Thoracic aorta (tissue), 2 donors: ENCODE measurements around the gene SCGB2A2. TPM values are rescaled to one million over a fixed set of nuclear protein-coding genes. Genes with fewer than 3 reads are reported as not detected.

Experiments
- ATAC-seq: fragments of 150-250 bp; one replicate; pipeline ENCODE4 v1.8.0; 2017; ENCODE audit warnings: low read depth; ENCODE audit not compliant: insufficient number of reproducible peaks, low FRiP score
- DNase-seq: peaks from one replicate; pipeline ENCODE4 v3.0.0-alpha.2; 2020; ENCODE audit warnings: low spot score
- H3K27ac ChIP-seq, 2 donors: fragments of 200-600 bp; sonication (generic); 1 replicate in 1 of 2; 2 replicates in 1 of 2; pipeline ENCODE4 v1.5.1; 2016; ENCODE audit warnings: mild to moderate bottlenecking in 2 of 2, moderate library complexity in 2 of 2
- H3K27me3 ChIP-seq: fragments of 200-600 bp; sonication (generic); replicated peaks from 2 replicates; pipeline ENCODE4 v1.6.0; 2016; ENCODE audit warnings: mild to moderate bottlenecking; ENCODE audit not compliant: insufficient read depth
- H3K36me3 ChIP-seq: fragments of 200-600 bp; sonication (generic); one replicate; pipeline ENCODE4 v1.5.1; 2016
- H3K4me1 ChIP-seq, 2 donors: fragments of 200-600 bp; sonication (generic); 1 replicate in 1 of 2; 2 replicates in 1 of 2; pipeline versions ENCODE4 v1.5.1 to v1.6.0; 2016; ENCODE audit warnings: low read depth in 2 of 2, mild to moderate bottlenecking in 1 of 2; ENCODE audit not compliant: control insufficient read depth in 1 of 2
- H3K4me3 ChIP-seq: fragments of 200-600 bp; sonication (generic); 2 replicates; pipeline ENCODE4 v1.5.1; 2016; ENCODE audit warnings: mild to moderate bottlenecking
- H3K9me3 ChIP-seq: fragments of 200-600 bp; sonication (generic); 2 replicates; pipeline ENCODE4 v1.5.1; 2016
- CTCF ChIP-seq: fragments of 200-600 bp; sonication (generic); IDR thresholded peaks from one replicate; pipeline ENCODE4 v1.5.1; 2019; ENCODE audit warnings: antibody characterized with exemption
- total RNA-seq, 2 donors: library from RNA; depleted of rRNA; stranded (reverse); fragments of >200 nt; gene quantifications; one replicate each; pipeline versions ENCODE4 v1.1.0 to v1.2.3, GENCODE V29; 2016

SCGB2A2 gene
- total RNA-seq, 2 donors from 2014 or later, result 3.7 TPM; not detected in 1

- ATAC-seq, result no peak
- H3K4me3 ChIP-seq, result no peak overlapping the region
- H3K27ac ChIP-seq, result no peak overlapping the region
- no peak for DNase-seq
- H3K4me1 ChIP-seq, result no peaks in the 10 kb centered on the region
- no peaks in the 10 kb centered on the region for H3K9me3 ChIP-seq
- no peaks in the 10 kb centered on the region for H3K27me3 ChIP-seq
- no peak for TF ChIP-seq CTCF
- H3K36me3 ChIP-seq, result no peaks in the 10 kb centered on the region
Observed at GRCh38 chr11:62280452-62280851, 10.5 kb downstream of the SCGB2A2 start.

GRCh38 chr11:62295504-62295903 is 25.5 kb downstream of the SCGB2A2 start:
- DNase-seq (no peak), ATAC-seq (no peak)
- no peak overlapping the region for H3K27ac ChIP-seq
- no peak overlapping the region for H3K4me3 ChIP-seq
- no peaks in the 10 kb centered on the region for H3K27me3 ChIP-seq
- no peaks in the 10 kb centered on the region for H3K9me3 ChIP-seq
- no peaks in the 10 kb centered on the region for H3K4me1 ChIP-seq
- no peak for TF ChIP-seq CTCF
- H3K36me3 ChIP-seq, result no peaks in the 10 kb centered on the region

GRCh38 chr11:62298975-62299374 is 29.0 kb downstream of the SCGB2A2 start, which contains the start of gene SCGB1D4:
SCGB1D4 (minus strand) TSS chr11:62299075; CDS start chr11:62299010, 65 bp downstream.
- H3K27ac ChIP-seq, result no peak within 1 kb of the TSS
- H3K27me3 ChIP-seq, result no peaks in the 10 kb centered on the region
- H3K36me3 ChIP-seq, result no peaks in the 10 kb centered on the region
- ATAC-seq, result no peak
- no peak for TF ChIP-seq CTCF
- H3K4me3 ChIP-seq, result no peak within 1 kb of the TSS
- H3K9me3 ChIP-seq, result no peaks in the 10 kb centered on the region
- no peaks in the 10 kb centered on the region for H3K4me1 ChIP-seq
- no peak for DNase-seq

GRCh38 chr11:62306227-62306626 is 36.3 kb downstream of the SCGB2A2 start:
- H3K36me3 ChIP-seq, result no peaks in the 10 kb centered on the region

GRCh38 chr11:62307950-62308349 is 38.0 kb downstream of the SCGB2A2 start:
- Histone ChIP-seq H3K27ac (no peak overlapping the region), H3K9me3 (no peaks in the 10 kb centered on the region), H3K27me3 (no peaks in the 10 kb centered on the region), H3K4me1 (no peaks in the 10 kb centered on the region), H3K4me3 (no peak overlapping the region), H3K36me3 (no peaks in the 10 kb centered on the region)
- TF ChIP-seq CTCF, result no peak
- ATAC-seq (no peak), DNase-seq (no peak)

More at GRCh38 chr11:62306227-62306626, 36.3 kb downstream of the SCGB2A2 start:
- no peak overlapping the region for H3K27ac ChIP-seq
- TF ChIP-seq CTCF, result no peak
- H3K4me1 ChIP-seq, result no peaks in the 10 kb centered on the region
- DNase-seq (no peak), ATAC-seq (no peak)
- H3K27me3 ChIP-seq, result no peaks in the 10 kb centered on the region
- H3K4me3 ChIP-seq, result no peak overlapping the region
- no peaks in the 10 kb centered on the region for H3K9me3 ChIP-seq
